Ectodermal cell (in vitro differentiated cells): ENCODE data around the gene HEATR3.

Experiments used
- H3K27ac ChIP-seq: 2 replicates; pipeline ENCODE4 v1.7.0; 2013; ENCODE audit warnings: mild to moderate bottlenecking, low read depth, low read length; ENCODE audit not compliant: insufficient read depth, poor library complexity, severe bottlenecking
- H3K27me3 ChIP-seq: 2 replicates; pipeline ENCODE4 v1.7.0; 2013; ENCODE audit warnings: mild to moderate bottlenecking, low read length; ENCODE audit not compliant: insufficient read depth, control insufficient read depth, poor library complexity, severe bottlenecking
- H3K36me3 ChIP-seq: one replicate; pipeline ENCODE4 v1.7.0; 2013; ENCODE audit warnings: low read length; ENCODE audit not compliant: control insufficient read depth, insufficient read depth
- H3K4me1 ChIP-seq: one replicate; pipeline ENCODE4 v1.7.0; 2013; ENCODE audit warnings: low read length; ENCODE audit not compliant: control insufficient read depth, insufficient read depth
- H3K4me3 ChIP-seq: 2 replicates; pipeline ENCODE4 v1.7.0; 2013; ENCODE audit warnings: low read depth, low read length, control low read depth; ENCODE audit not compliant: insufficient read depth
- H3K9me3 ChIP-seq: 2 replicates; pipeline ENCODE4 v1.7.0; 2013; ENCODE audit warnings: mild to moderate bottlenecking, low read length, moderate library complexity; ENCODE audit not compliant: control insufficient read depth
- WGBS, 2 experiments: methylation state at CpG; one replicate each; pipeline ENCODE4 v1.1.7; 2013; ENCODE audit warnings: missing lambda C conversion rate in 2 of 2; 5-methylcytosine and 5-hydroxymethylcytosine counted together

The HEATR3 gene

DNA sequence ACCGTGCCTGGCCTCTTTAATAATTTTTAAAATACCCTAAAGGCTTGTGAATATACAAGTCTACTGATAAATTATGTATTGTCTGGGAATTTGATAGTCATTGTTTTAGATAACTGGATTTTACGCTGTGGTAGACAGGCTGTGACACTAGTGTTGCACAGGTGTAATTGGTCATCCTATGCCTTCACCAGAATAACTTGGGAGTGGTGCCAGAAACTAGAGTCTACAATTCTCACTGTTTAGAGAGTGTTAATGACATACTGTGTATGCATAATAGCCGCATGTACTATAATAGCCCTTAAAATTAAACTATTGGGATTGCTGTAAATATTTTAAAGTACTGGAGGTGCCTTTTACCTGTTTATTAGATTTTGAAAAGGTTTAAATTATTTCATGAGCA is 29.3 kb upstream of the HEATR3 start:
- Histone ChIP-seq H3K36me3 (peaks cover 27% of the 10 kb centered on the region), H3K9me3 (no peaks in the 10 kb centered on the region), H3K4me1 (no peaks in the 10 kb centered on the region), H3K27ac (no peak overlapping the region), H3K27me3 (no peaks in the 10 kb centered on the region), H3K4me3 (no peak overlapping the region)
- WGBS, 2 experiments = 98 to 100% methylated on average over 2 to 3 of the region's 3 CpGs

DNA sequence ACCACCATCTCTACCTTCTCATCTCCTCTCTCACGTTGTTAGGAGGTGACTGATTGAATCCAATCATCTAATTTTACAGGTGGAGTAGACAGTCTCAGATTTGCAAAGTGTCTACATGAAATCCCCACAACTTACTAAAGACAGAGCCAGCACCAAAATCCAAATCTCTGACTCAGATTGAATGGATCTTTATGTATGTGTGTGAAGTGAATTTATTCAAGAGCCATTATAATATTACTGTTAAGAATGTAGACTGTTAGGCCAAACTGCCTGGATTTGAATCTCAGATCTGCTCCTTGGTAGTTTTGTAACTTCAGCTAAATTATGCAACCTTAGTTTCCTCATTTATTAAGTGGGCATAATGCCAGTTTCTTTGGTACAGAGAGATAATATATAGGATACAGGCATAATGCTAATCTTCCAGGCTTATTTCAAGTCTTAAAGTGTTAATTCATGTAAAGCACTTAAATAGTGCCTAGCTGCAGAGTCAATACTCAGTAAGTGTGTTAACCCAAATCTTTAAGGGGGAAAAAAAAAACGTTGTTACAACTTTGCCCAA is 28.0 kb upstream of the HEATR3 start:
- no peak overlapping the region for H3K27ac ChIP-seq
- peaks cover under 1% of the 10 kb centered on the region for H3K27me3 ChIP-seq
- 88 to 93% methylated on average over 1 to 2 of the region's 2 CpGs for WGBS, 2 experiments
- H3K4me1 ChIP-seq = no peaks in the 10 kb centered on the region
- H3K36me3 ChIP-seq = peaks cover 16% of the 10 kb centered on the region
- no peaks in the 10 kb centered on the region for H3K9me3 ChIP-seq
- H3K4me3 ChIP-seq = no peak overlapping the region

DNA sequence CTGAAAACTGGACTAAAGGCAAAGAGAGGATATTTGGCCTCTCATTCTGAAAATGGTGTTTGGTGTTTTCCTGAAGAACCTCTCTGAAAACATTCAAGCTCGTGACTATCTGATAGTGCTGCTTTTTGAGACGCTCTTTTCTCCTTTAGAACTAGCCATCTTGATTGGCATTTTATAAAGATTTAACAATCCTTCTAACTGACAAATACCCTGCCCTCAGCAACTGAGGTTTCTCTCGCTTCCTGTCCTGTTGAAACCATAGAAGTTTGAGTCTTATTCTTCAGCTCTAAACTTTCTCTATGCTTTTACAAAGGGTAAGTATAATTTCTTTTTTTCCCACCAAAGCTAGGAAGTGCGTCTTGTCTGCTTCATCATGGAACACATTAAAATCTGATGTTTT is 27.5 kb upstream of the HEATR3 start:
- no peaks in the 10 kb centered on the region for H3K9me3 ChIP-seq
- H3K36me3 ChIP-seq = peaks cover 16% of the 10 kb centered on the region
- H3K4me1 ChIP-seq = no peaks in the 10 kb centered on the region
- 91 to 97% methylated on average over 3 to 4 of the region's 4 CpGs for WGBS, 2 experiments
- H3K4me3 ChIP-seq = no peak overlapping the region
- no peak overlapping the region for H3K27ac ChIP-seq
- peaks cover 5% of the 10 kb centered on the region for H3K27me3 ChIP-seq

DNA sequence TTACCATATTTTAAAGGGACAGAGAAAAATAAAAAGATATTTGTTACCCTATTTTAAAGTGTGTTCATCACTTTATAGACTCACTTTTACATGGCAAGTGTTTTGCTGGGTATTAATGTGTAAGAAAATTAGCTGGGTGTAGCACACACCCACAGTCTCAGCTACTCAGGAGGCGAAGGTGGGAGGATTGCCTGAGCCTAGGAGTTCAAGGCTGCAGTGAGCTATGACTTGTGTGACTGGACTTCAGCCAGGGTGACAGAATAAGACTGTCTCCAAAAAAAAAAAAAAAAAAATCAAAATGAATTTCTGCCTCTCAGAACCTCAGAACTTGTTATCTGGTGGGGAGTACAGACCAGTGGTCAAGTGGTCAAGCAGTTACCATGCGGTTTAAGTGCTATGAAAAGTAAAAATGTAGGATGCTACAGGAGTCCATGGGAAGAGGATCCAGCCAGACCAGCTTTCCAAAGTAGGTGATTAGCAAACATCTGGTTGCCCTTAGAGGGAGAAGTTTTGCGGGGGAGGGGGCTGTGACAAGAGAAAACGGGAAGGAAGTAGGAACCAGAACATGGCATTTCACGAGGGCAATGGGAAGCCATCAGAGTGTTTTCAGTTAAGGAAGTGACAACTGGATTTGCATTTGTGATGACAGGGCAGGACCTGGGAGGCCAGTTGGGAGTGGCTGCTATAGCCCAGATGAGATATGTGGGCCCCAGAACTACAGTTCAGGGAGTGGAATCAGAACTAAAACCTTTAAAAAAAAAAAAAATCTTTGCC is 26.8 kb upstream of the HEATR3 start:
- Histone ChIP-seq H3K9me3 (no peaks in the 10 kb centered on the region), H3K4me3 (no peak overlapping the region), H3K36me3 (peaks cover 12% of the 10 kb centered on the region), H3K27ac (no peak overlapping the region), H3K4me1 (no peaks in the 10 kb centered on the region), H3K27me3 (peaks cover 5% of the 10 kb centered on the region)
- WGBS, 2 experiments = 74 to 76% methylated on average over 5 of the region's 5 CpGs

DNA sequence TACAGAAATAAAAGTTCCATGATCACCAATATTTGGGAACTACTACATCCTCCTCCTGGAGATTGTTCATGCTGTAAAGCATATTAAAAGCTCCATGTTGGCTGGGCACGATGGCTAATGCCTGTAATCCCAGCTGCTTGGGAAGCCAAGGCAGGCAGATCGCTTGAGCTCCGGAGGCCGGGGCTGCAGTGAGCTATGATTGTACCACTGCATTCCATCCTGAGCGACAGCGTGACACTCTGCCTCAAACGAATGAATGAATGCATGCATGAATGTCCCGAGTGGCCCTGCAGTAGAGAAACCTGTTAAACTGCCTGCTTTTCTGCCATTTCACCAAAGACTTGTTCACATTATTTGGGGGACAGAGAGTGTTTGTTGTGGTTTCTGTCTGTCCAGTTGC is 25.8 kb upstream of the HEATR3 start:
- 81 to 86% methylated on average over 8 of the region's 8 CpGs for WGBS, 2 experiments
- no peak overlapping the region for H3K4me3 ChIP-seq
- H3K27ac ChIP-seq = no peak overlapping the region
- peaks cover 5% of the 10 kb centered on the region for H3K27me3 ChIP-seq
- H3K9me3 ChIP-seq = no peaks in the 10 kb centered on the region
- H3K4me1 ChIP-seq = no peaks in the 10 kb centered on the region
- peaks cover 4% of the 10 kb centered on the region for H3K36me3 ChIP-seq

DNA sequence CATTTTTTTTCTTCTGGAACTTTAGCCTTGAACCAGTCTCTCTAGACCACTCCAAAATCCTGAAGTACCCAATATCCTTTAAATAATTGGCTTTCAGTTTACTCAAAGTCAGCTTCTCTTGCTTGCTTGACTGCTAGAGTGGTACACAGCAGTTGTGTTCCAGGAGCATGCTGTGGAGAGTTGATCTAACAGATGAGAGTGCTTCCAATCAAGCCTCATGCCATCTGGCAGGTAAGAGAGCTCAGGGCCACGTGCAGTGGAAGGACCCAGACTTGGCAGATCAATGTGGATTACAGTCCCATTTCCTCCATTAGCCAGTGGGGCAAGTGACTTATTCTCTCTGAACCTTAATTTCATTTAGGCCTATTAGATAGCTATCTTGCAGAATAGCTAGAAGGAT is 25.1 kb upstream of the HEATR3 start:
- H3K36me3 ChIP-seq = no peaks in the 10 kb centered on the region
- WGBS, 2 experiments = 61 to 70% methylated on average over 1 of the region's 1 CpG
- peaks cover 5% of the 10 kb centered on the region for H3K27me3 ChIP-seq
- H3K27ac ChIP-seq = no peak overlapping the region
- H3K4me1 ChIP-seq = no peaks in the 10 kb centered on the region
- H3K4me3 ChIP-seq = no peak overlapping the region
- no peaks in the 10 kb centered on the region for H3K9me3 ChIP-seq

DNA sequence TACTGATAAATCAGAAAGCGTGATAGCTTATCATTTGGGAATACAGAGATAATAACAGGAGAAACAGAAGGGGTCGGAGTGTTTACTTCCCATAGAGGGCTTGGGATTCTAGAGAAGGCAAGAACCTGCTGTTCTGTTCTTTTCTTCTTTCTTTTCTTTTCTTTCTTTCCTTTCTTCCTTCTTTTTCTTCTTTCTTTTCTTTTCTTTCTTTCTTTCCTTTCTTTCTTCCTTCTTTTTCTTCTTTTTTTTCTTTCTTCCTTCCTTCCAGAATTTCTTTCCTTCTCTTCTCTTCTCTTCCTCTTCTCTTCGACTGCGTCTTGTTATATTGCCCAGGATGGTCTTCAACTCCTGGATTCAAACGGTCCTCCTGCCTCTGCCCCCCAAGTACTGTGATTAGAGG is 22.4 kb upstream of the HEATR3 start:
- peaks cover 5% of the 10 kb centered on the region for H3K27me3 ChIP-seq
- no peak overlapping the region for H3K27ac ChIP-seq
- no peak overlapping the region for H3K4me3 ChIP-seq
- no peaks in the 10 kb centered on the region for H3K9me3 ChIP-seq
- WGBS, 2 experiments = 89 to 93% methylated on average over 5 of the region's 5 CpGs
- H3K4me1 ChIP-seq = no peaks in the 10 kb centered on the region
- no peaks in the 10 kb centered on the region for H3K36me3 ChIP-seq

DNA sequence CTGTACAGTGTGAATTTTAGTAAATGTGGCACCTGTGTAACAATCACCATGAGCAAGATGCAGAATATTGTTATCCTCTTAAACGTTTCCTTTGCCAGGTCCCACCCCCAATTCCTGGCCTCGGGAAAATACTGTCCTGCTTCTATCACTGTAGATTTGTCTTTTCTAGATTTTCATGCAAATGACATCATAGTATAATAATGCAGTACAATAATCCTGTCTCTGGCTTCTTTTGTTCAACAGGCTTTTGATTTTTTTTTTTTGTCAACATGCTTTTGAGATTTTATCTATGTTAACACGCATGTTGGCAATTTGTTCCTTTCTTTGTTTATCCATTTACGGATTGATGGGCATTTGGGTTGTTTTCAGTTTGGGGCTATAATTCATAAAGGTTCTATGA is 20.4 kb upstream of the HEATR3 start:
- Histone ChIP-seq H3K27ac (no peak overlapping the region), H3K9me3 (no peaks in the 10 kb centered on the region), H3K27me3 (peaks cover 5% of the 10 kb centered on the region), H3K4me3 (no peak overlapping the region), H3K36me3 (no peaks in the 10 kb centered on the region), H3K4me1 (no peaks in the 10 kb centered on the region)
- WGBS, 2 experiments = 90 to 95% methylated on average over 4 of the region's 4 CpGs

DNA sequence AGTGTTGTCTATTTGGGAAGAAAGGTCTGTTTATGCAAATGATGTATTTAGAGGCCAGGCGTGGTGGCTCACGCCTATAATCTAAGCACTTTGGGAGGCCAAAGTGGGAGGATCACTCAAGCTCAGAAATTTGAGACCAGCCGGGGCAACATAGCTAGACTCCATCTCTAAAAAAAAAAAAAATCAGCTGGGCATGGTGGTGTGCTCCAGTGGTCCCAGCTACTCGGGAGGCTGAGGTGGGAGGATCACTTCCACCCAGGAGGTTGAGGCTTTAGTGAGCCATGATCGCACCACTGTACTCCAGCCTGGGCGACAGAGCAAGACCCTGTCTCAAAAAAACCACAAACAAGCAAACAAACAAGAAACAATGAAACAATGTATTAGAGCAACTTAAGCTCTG is 18.9 kb upstream of the HEATR3 start:
- Histone ChIP-seq H3K27me3 (peaks cover 5% of the 10 kb centered on the region), H3K9me3 (no peaks in the 10 kb centered on the region), H3K36me3 (no peaks in the 10 kb centered on the region), H3K27ac (no peak overlapping the region), H3K4me1 (no peaks in the 10 kb centered on the region), H3K4me3 (no peak overlapping the region)
- WGBS, 2 experiments = 94 to 95% methylated on average over 6 of the region's 6 CpGs

DNA sequence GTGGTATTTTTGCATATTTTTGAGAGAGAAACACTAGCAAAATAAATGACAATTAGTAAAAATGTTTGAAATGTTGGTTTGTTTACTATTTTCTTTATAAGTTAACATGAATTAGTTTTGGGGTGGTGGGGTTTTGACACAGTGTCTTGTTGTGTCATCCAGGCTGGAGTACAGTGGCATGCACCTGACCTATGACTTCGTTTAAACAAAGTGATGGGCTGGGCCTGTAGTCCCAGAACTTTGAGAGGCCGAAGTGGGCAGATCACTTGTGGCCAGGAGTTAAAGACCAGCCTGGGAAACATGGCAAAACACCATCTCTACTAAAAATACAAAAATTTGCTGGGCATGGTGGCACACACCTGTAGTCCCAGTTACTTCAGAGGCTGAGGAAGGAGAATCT is 17.9 kb upstream of the HEATR3 start:
- H3K4me1 ChIP-seq = no peaks in the 10 kb centered on the region
- 79 to 83% methylated on average over 2 of the region's 2 CpGs for WGBS, 2 experiments
- H3K9me3 ChIP-seq = no peaks in the 10 kb centered on the region

More for the DNA sequence above, 17.9 kb upstream of the HEATR3 start:
- Histone ChIP-seq H3K36me3 (no peaks in the 10 kb centered on the region), H3K27ac (no peak overlapping the region), H3K27me3 (peaks cover 3% of the 10 kb centered on the region), H3K4me3 (no peak overlapping the region)
